ENCODE results near the gene ADAMTS12. TPM values are rescaled to one million over a fixed set of nuclear protein-coding genes. Genes with fewer than 3 reads are reported as not detected.
"Not testable (repeated sequence)": the region's sequence is repeated elsewhere in the genome, so short reads cannot be mapped to it uniquely, and the experiment has no call there.

The ADAMTS12 gene
- total RNA-seq, 2 experiments from 2014 or later = not detected

DNA sequence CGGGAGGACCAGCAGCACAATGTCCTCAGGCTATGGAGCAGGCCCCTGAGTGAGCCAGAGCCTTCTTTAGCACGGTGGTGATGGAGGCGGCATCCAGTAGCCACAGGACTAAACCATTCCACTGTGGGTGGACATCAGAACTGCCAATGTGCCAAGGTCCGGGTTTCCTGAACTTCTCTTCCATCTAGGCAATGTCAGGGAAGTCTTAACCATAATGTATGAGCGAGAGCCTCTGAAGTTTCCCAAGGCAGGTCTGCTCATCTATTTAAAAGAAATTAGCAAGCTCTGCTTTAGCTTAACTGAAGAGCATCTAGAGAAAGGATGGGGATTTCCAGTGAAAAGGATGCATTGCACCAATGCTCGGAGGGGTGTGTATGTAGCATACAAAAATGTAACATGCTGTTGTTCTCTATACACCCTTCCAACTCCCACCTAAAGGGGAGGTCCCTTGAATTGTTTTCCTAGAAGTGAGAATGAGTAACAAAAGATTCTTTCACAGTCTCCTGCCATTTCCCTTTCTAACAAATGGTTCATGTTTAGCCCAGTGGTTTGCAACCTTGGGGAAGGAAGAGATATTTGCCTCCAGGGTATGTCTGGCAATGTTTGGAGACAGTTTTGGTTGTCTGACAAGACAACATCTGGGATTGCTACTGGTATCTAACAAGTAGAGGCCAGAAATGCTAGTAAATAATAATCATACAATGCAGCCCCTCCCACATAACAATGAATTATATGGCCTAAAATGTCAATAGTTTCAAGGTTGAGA, 38.3 kb upstream of the ADAMTS12 start:
- Mint-ChIP-seq H3K36me3 (ENCODE audit: low read depth) (no peaks in the 10 kb centered on the region), H3K27me3 (peaks cover 5% of the 10 kb centered on the region), H3K4me1 (no peaks in the 10 kb centered on the region), H3K4me3 (no peak overlapping the region), H3K27ac (no peak overlapping the region), H3K9me3 (no peaks in the 10 kb centered on the region)
- ChIA-PET CTCF (no interaction called here), POLR2A (no interaction called here)
- no peak for DNase-seq

DNA sequence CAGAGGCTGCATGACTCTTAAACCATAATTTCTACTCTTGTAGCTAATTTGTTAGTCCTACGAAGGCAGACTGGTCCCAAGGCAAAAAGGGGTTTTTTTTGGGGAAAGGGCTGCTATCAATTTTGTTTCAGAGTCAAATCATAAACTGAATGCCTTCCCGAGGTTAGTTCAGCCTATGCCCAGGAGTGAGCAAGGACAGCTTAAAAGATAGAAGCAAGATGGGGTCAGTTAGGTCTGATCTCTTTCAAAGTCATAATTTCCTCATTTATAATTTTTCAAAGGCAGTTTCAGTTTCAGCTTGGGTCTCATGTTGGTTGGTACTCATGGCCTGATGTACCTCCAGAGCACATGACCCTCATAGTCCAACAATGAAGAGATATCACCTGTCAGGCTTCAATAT, 36.5 kb upstream of the ADAMTS12 start:
- no peak overlapping the region for H3K27ac Mint-ChIP-seq
- H3K27me3 Mint-ChIP-seq = peaks cover 2% of the 10 kb centered on the region

DNA sequence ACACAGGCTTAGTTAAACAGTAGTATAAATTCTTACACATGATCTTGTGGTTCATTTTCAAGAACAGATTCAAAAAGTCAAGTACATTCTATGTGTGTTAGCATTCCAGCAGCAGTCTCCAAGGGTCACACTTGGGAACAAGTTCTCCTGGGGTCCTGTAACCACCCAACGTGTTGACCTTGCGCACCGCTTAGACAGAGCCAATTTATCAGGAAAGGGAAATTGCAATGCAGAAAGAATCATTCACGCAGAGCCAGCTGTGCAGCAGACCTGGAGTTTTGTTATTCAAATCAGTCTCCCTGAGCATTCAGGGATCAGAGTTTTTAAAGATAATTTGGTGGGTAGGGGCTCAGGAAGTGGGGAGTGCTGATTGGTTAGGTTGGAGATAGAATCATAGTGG, 35.9 kb upstream of the ADAMTS12 start:
- Mint-ChIP-seq H3K9me3 (no peaks in the 10 kb centered on the region), H3K27me3 (peaks cover 3% of the 10 kb centered on the region), H3K27ac (no peak overlapping the region), H3K4me3 (no peak overlapping the region), H3K36me3 (ENCODE audit: low read depth) (no peaks in the 10 kb centered on the region), H3K4me1 (no peaks in the 10 kb centered on the region)
- CTCF ChIA-PET = no interaction called here
- no peak for DNase-seq
- POLR2A ChIA-PET = no interaction called here

More for the DNA sequence above, 36.5 kb upstream of the ADAMTS12 start:
- CTCF ChIA-PET = no interaction called here
- POLR2A ChIA-PET = no interaction called here
- no peaks in the 10 kb centered on the region for H3K4me1 Mint-ChIP-seq
- no peak overlapping the region for H3K4me3 Mint-ChIP-seq
- H3K9me3 Mint-ChIP-seq = no peaks in the 10 kb centered on the region
- H3K36me3 Mint-ChIP-seq (ENCODE audit: low read depth) = no peaks in the 10 kb centered on the region
- DNase-seq = no peak

DNA sequence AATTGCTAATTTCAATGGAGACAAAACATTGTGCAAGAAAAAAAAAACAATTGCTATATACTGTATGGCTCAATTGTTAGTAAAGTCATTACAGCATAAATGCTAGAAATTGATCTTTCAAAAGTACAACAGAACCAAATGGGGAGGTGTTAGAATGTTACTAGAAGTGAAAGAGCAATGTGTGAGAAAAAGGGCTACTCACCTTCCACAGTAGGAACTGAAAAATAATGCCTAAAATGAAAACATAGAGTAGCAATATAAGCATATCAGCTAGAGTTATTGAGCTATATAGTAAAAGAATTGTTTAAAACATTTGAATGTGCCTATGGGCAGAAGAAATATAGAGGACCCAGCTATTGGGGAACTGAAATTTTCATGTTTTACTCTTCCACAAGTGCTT, 33.5 kb upstream of the ADAMTS12 start:
- ChIA-PET CTCF (no interaction called here), POLR2A (no interaction called here)
- DNase-seq = no peak
- no peak overlapping the region for H3K27ac Mint-ChIP-seq
- H3K27me3 Mint-ChIP-seq = peaks cover 8% of the 10 kb centered on the region
- no peaks in the 10 kb centered on the region for H3K9me3 Mint-ChIP-seq
- no peaks in the 10 kb centered on the region for H3K4me1 Mint-ChIP-seq
- no peak overlapping the region for H3K4me3 Mint-ChIP-seq
- no peaks in the 10 kb centered on the region for H3K36me3 Mint-ChIP-seq (ENCODE audit: low read depth)

DNA sequence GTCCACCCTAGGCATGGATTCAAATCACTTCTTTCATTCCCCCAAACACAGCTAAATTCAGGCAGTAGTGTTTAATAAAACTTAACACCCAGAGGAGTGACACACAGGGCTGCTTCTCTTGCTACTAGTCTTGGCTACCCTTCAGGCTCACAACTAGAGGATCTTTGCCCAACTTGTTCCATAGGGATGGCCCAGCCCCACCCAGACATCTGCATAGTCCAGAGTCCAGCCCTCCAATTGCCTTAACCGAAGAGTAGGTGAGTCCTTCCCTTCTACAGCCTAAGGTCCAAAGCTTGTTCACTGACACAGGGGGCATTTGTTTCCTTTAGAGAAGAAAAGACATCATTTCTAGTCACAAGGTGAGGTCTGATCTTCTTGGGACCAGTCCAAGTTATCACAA, 29.2 kb upstream of the ADAMTS12 start:
- H3K4me3 Mint-ChIP-seq = no peak overlapping the region
- no peaks in the 10 kb centered on the region for H3K4me1 Mint-ChIP-seq
- H3K27ac Mint-ChIP-seq = no peak overlapping the region
- ChIA-PET CTCF (no interaction called here), POLR2A (no interaction called here)
- H3K36me3 Mint-ChIP-seq (ENCODE audit: low read depth) = no peaks in the 10 kb centered on the region
- DNase-seq = no peak
- peaks cover 5% of the 10 kb centered on the region for H3K9me3 Mint-ChIP-seq
- H3K27me3 Mint-ChIP-seq = peaks cover 9% of the 10 kb centered on the region

DNA sequence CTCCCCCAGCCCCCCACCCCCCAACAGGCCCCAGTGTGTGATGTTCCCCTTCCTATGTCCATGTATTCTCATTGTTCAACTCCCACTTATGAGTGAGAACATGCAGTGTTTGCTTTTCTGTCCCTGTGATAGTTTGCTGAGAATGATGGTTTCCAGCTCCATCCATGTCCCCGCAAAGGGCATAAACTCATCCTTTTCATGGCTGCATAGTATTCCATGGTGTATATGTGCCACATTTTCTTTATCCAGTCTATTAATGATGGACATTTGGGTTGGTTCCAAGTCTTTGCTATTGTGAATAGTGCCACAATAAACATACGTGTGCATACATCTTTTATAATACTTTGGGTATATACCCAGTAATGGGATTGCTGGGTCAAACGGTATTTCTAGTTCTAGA, 23.1 kb upstream of the ADAMTS12 start:
- POLR2A ChIA-PET, CTCF ChIA-PET, H3K9me3 Mint-ChIP-seq: not testable (repeated sequence)

DNA sequence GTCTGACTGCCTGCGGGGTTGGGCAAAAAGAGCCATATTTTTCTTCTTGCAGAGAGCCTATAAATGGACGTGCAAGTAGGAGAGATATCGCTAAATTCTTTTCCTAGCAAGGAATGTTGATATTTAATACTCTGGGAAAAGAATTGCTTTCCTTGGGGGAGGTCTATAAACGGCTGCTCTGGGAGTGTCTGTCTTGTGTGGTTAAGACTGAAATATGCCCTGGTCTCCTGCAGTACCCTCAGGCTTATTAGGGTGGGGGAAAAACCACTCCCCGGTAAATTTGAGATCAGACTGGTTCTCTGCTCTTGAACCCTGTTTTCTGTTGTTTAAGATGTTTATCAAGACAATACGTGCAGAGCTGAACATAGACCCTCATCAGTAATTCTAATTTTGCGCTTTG, 14.5 kb upstream of the ADAMTS12 start:
- H3K27ac Mint-ChIP-seq; CTCF ChIA-PET; H3K4me3 Mint-ChIP-seq; H3K27me3 Mint-ChIP-seq; DNase-seq; H3K36me3 Mint-ChIP-seq (ENCODE audit: low read depth); POLR2A ChIA-PET; H3K4me1 Mint-ChIP-seq: not testable (repeated sequence)
- H3K9me3 Mint-ChIP-seq = peaks cover 20% of the 10 kb centered on the region

More for the DNA sequence above, 23.1 kb upstream of the ADAMTS12 start:
- DNase-seq; H3K4me1 Mint-ChIP-seq; H3K27me3 Mint-ChIP-seq; H3K4me3 Mint-ChIP-seq; H3K36me3 Mint-ChIP-seq (ENCODE audit: low read depth); H3K27ac Mint-ChIP-seq: not testable (repeated sequence)

DNA sequence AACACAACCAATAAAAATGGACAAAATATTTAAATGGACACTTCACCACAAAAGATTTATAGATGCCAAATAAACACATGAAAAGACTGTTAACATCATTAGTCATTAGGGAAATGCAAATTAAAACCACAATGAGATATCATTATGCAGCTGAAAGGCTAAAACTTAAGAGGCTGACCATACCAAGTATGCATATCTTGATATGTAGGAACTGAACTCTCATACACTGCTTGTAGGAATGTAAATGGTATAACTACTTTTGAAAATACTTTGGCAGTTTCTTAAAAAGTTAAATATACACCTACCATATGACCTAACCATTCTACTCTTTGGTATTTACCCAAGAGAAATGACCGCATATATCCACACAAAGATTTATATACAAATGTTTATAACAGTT, 13.6 kb upstream of the ADAMTS12 start:
- Mint-ChIP-seq H3K4me3 (no peak overlapping the region), H3K9me3 (peaks cover 20% of the 10 kb centered on the region)
- CTCF ChIA-PET = no interaction called here

DNA sequence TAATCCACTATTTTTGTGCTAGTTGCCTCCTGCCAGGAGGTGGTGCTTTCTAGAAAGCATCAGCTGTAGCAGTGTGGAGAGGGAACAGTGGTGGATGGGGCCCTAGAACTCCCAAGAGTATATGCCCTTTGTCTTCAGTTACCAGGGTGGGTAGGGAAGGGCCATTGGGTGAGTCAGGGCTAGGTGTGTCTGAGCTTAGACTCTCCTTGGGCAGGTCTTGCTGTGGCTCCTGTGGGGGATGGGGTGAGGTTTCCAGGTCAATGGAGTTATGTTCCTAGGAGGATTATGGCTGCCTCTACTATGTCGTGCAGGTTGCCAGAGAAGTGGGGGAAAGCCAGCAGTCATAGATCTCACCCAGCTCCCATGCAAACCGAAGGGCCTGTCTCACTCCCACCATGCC, 11.3 kb upstream of the ADAMTS12 start:
- H3K4me3 Mint-ChIP-seq = no peak overlapping the region
- H3K9me3 Mint-ChIP-seq = peaks cover 20% of the 10 kb centered on the region
- ChIA-PET POLR2A (no interaction called here), CTCF (no interaction called here)
- no peak overlapping the region for H3K27ac Mint-ChIP-seq
- no peak for DNase-seq
- H3K27me3 Mint-ChIP-seq = no peaks in the 10 kb centered on the region
- H3K4me1 Mint-ChIP-seq = no peaks in the 10 kb centered on the region
- H3K36me3 Mint-ChIP-seq (ENCODE audit: low read depth) = no peaks in the 10 kb centered on the region

More for the DNA sequence above, 13.6 kb upstream of the ADAMTS12 start:
- DNase-seq = no peak
- Mint-ChIP-seq H3K27ac (no peak overlapping the region), H3K36me3 (ENCODE audit: low read depth) (no peaks in the 10 kb centered on the region), H3K4me1 (no peaks in the 10 kb centered on the region), H3K27me3 (no peaks in the 10 kb centered on the region)
- POLR2A ChIA-PET = no interaction called here

DNA sequence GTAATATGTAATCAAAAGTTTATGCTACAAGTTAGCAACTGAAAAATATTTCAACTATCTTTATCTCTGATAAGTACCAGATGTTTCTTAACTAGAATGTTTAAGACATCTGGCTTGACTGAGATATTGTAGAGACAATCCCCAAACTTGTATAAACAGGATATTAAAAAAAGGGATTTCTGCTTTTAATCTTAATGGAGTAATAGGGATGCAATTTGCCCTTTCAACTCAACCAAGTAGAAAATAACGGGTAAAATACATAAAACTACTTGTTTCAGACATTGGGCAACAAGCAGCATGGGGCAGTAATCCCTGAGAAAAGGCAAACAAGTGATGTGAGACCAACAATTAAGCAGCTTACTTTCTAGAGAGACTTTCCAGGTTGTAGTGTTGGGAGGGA, 9.4 kb upstream of the ADAMTS12 start:
- no peak for DNase-seq
- no peak overlapping the region for H3K4me3 Mint-ChIP-seq
- H3K27ac Mint-ChIP-seq = no peak overlapping the region
- H3K9me3 Mint-ChIP-seq = peaks cover 5% of the 10 kb centered on the region
- ChIA-PET CTCF (no interaction called here), POLR2A (no interaction called here)
- H3K27me3 Mint-ChIP-seq = no peaks in the 10 kb centered on the region
- H3K36me3 Mint-ChIP-seq (ENCODE audit: low read depth) = no peaks in the 10 kb centered on the region
- H3K4me1 Mint-ChIP-seq = no peaks in the 10 kb centered on the region

DNA sequence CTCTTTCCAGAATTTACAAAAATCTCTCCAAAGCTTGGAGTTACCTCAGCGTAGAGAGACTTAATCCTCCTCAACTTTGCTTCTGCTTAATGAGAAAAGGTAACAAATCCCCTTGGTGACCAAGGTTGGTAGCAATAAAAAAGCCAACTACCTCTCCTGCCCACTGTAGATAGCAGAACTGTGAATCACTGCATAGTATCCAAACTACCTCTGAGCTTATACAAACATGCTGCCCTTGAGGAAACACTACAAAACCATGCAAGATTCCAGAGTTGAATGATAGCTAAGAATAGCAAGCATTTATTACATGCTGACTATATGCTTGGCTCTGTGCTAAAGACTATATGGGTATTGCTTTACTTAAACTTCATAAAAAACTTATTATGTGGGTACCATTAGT, 2.8 kb upstream of the ADAMTS12 start:
- Mint-ChIP-seq H3K9me3 (no peaks in the 10 kb centered on the region), H3K4me3 (no peak overlapping the region)

DNA sequence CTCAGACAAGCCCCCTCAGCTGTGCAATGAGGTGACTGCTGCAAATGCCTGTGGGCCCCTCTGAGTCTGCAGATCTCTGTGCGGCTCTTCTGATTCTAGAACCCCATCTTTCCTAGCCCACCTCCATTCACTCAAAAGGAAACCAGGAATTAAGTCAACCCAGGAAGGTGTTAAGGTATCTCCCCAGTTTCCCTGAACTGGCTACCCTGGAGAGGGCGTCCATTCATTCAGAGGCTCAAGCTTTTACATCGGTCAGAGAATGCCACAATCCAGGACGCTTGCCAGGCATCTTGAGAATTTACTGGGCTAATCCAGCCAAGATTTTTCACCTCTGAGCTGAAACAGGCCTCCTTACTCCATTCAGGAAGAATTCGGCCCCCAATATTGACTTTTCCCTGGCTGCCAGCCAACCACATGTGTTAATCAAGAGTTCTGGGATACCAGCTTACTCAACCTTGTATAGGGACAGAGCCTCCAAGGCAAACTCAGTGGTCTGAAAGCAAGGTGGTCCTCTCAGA, 889 bp upstream of the ADAMTS12 start:
- H3K27me3 Mint-ChIP-seq = peaks cover 37% of the 10 kb centered on the region
- CTCF ChIA-PET = no interaction called here

More for the DNA sequence above, 2.8 kb upstream of the ADAMTS12 start:
- DNase-seq = no peak
- H3K27ac Mint-ChIP-seq = no peak overlapping the region
- peaks cover 34% of the 10 kb centered on the region for H3K27me3 Mint-ChIP-seq
- H3K4me1 Mint-ChIP-seq = no peaks in the 10 kb centered on the region
- POLR2A ChIA-PET = no interaction called here
- CTCF ChIA-PET = no interaction called here
- H3K36me3 Mint-ChIP-seq (ENCODE audit: low read depth) = no peaks in the 10 kb centered on the region

DNA sequence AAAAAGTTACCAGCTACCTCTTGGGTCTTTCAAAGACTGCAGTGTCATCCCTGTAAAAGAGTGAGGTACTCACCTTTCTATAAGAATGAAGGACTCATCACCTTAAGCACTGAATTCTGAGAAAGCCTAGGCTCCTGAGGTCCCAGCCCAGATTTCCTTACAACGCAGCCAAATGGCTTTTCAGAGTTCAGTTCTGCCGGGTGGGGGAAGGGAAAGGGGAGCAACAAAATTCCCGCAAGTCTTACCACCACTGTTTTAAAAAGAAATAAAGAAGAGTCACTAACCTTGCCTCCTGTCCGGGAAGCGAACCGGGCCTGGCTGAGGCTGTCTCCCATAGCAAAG, 373 bp downstream of the ADAMTS12 start:
- H3K36me3 Mint-ChIP-seq (ENCODE audit: low read depth) = no peaks in the 10 kb centered on the region

More for the DNA sequence above, 889 bp upstream of the ADAMTS12 start:
- DNase-seq = no peak
- no peaks in the 10 kb centered on the region for H3K9me3 Mint-ChIP-seq
- no peak overlapping the region for H3K4me3 Mint-ChIP-seq
- no peaks in the 10 kb centered on the region for H3K36me3 Mint-ChIP-seq (ENCODE audit: low read depth)
- H3K4me1 Mint-ChIP-seq = no peaks in the 10 kb centered on the region
- no peak overlapping the region for H3K27ac Mint-ChIP-seq
- POLR2A ChIA-PET = no interaction called here

DNA sequence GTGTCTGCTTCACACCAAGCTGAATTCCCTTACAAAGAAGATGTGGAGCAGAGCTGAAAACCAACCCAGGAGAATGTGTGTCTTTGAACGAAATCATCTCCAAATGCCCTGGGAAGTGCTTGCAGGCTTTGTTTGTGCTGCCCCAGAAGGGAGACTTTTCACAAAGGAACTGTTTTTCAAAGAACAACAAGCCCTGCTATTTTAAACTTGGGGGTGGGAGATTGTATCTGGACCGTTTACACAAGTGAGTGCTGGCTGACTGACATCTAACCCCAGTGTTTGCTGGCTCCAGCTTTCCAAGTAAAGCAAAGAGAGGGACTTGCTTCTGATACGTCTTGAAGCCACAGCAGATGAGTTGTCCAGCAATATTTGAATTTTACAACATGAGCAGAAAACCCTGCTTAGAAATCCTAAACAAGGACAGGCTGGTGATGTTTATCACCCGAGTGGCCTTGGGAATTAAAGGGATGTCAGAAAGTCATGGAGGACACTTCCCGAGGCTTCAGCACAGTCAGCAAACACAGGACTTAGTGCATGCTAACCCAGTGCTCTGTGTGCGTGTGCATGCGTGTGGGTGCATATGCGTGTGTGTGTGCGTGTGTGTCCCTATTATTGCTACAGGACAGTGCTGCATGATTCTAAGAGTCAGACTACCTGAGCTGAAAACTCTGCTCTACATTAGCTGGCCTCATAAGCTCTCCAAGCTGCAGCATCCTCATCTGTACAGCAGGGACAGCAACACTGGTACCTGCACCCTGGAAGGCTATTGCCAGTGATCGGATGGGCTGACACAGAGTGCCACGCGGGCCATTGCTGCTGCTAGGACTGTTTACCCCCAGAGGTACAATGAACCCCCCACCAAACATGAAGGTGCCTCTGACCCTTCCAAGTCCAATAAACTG, 1.4 kb downstream of the ADAMTS12 start:
- Mint-ChIP-seq H3K36me3 (ENCODE audit: low read depth) (no peaks in the 10 kb centered on the region), H3K27ac (no peak overlapping the region)

More for the DNA sequence above, 373 bp downstream of the ADAMTS12 start:
- no peak overlapping the region for H3K4me3 Mint-ChIP-seq
- H3K9me3 Mint-ChIP-seq = no peaks in the 10 kb centered on the region
- DNase-seq = no peak
- CTCF ChIA-PET = no interaction called here
- H3K27me3 Mint-ChIP-seq = peaks cover 37% of the 10 kb centered on the region
- H3K4me1 Mint-ChIP-seq = no peaks in the 10 kb centered on the region
- POLR2A ChIA-PET = no interaction called here
- no peak overlapping the region for H3K27ac Mint-ChIP-seq

More for the DNA sequence above, 1.4 kb downstream of the ADAMTS12 start:
- ChIA-PET POLR2A (no interaction called here), CTCF (no interaction called here)
- no peaks in the 10 kb centered on the region for H3K4me1 Mint-ChIP-seq
- H3K4me3 Mint-ChIP-seq = no peak overlapping the region
- DNase-seq = no peak
- H3K9me3 Mint-ChIP-seq = no peaks in the 10 kb centered on the region
- peaks cover 37% of the 10 kb centered on the region for H3K27me3 Mint-ChIP-seq

Data from activated CD4-positive, alpha-beta memory T cell treated with anti-CD3 and anti-CD28 coated beads, Interleukin-2, amount 10 ng/mL, durations not matched to agents 7 days and 5 days (primary cell).